K562 (cell line): ENCODE measurements around the gene LOXL3. TPM values are rescaled to one million over a fixed set of nuclear protein-coding genes. Genes with fewer than 3 reads are reported as not detected.

Experiments
- AFF1 ChIP-seq, 2 experiments: fragments of 450-650 bp; IDR thresholded peaks; 2 replicates each; pipeline ENCODE4 v1.6.1; 2018; ENCODE audit warnings: mild to moderate bottlenecking in 2 of 2, low read depth in 1 of 2; ENCODE audit not compliant: partially characterized antibody in 2 of 2
- CCNT2 ChIP-seq: IDR thresholded peaks from 2 replicates; pipeline ENCODE4 v1.6.1; 2011; ENCODE audit warnings: borderline replicate concordance, low read depth, mild to moderate bottlenecking, moderate library complexity, mixed read lengths, low read length; ENCODE audit not compliant: insufficient read length; ENCODE audit errors: extremely low read depth
- E2F6 ChIP-seq, 2 experiments: IDR thresholded peaks; 2 replicates each; pipeline ENCODE4 v1.6.1; 2011; ENCODE audit warnings: borderline replicate concordance in 1 of 2, control low read depth in 1 of 2, low read depth in 1 of 2, low read length in 1 of 2, mild to moderate bottlenecking in 1 of 2, mixed read lengths in 1 of 2, moderate library complexity in 1 of 2; ENCODE audit not compliant: insufficient read depth in 1 of 2, insufficient read length in 1 of 2, poor library complexity in 1 of 2, severe bottlenecking in 1 of 2; ENCODE audit errors: extremely low read depth in 1 of 2
- ELF4 ChIP-seq: fragments of 450-650 bp; formaldehyde crosslinking; IDR thresholded peaks from 2 replicates; pipeline ENCODE4 v1.4.0; 2022; ENCODE audit warnings: missing genetic modification characterization
- HDAC1 ChIP-seq, 2 experiments: fragments of 450-650 bp; IDR thresholded peaks; 2 replicates each; pipeline ENCODE4 v1.6.1; 2016 to 2017; ENCODE audit warnings: inconsistent platforms in 1 of 2, mild to moderate bottlenecking in 1 of 2, moderate library complexity in 1 of 2
- MIER1 ChIP-seq: fragments of 450-650 bp; IDR thresholded peaks from 2 replicates; pipeline ENCODE4 v1.6.1; 2016; ENCODE audit warnings: antibody characterized with exemption, mild to moderate bottlenecking, low read depth
- MTA1 ChIP-seq: fragments of 450-650 bp; IDR thresholded peaks from 2 replicates; pipeline ENCODE4 v1.6.1; 2017; ENCODE audit warnings: borderline replicate concordance
- PML ChIP-seq: IDR thresholded peaks from 2 replicates; pipeline ENCODE4 v1.6.1; 2012; ENCODE audit warnings: low read length, inconsistent platforms
- POLR2A ChIP-seq: fragments of 450-650 bp; conservative IDR thresholded peaks from 2 replicates; pipeline ENCODE4 v1.6.1; 2016
- RHOXF2B ChIP-seq: fragments of 250-450 bp; sonication (Bioruptor Pico); conservative IDR thresholded peaks from 2 replicates; pipeline ENCODE4 v1.5.1; 2021
- TSC22D4 ChIP-seq: fragments of 450-650 bp; IDR thresholded peaks from 2 replicates; pipeline ENCODE4 v1.6.1; 2016; ENCODE audit warnings: missing genetic modification characterization, missing biosample characterization, control low read depth
- VEZF1 ChIP-seq: fragments of 200-800 bp; sonication (Bioruptor generic); IDR thresholded peaks from 2 replicates; pipeline ENCODE4 v1.6.1; 2017; ENCODE audit warnings: missing genetic modification characterization, missing compliant biosample characterization
- ZBTB7A ChIP-seq: IDR thresholded peaks from 2 replicates; pipeline ENCODE4 v1.6.1; 2011; ENCODE audit warnings: low read depth, mild to moderate bottlenecking, low read length, moderate library complexity, borderline replicate concordance; ENCODE audit not compliant: control insufficient read depth
- ZNF23 ChIP-seq: fragments of 250-450 bp; sonication (Bioruptor Pico); IDR thresholded peaks from 2 replicates; pipeline ENCODE4 v1.4.0; 2020; ENCODE audit warnings: mild to moderate bottlenecking
- polyA plus RNA-seq, 8 experiments: library from polyadenylated mRNA; depleted of rRNA in 4 of 8; stranded (reverse) in 5 of 8; unstranded in 3 of 8; fragments of >200 nt; fragmentation: Nextera tagmentation in 2 of 8; fragmentation: Illumina TruSeq in 1 of 8; extraction: Ambion mirVana in 2 of 8; extraction: Trizol in 1 of 8; gene quantifications; 2 replicates each; pipeline versions ENCODE4 v1.2.1 to v1.2.3, GENCODE V29; 2011 to 2014; ENCODE audit warnings: inconsistent platforms in 1 of 8, missing spikeins in 1 of 8
- total RNA-seq, 7 experiments: library from RNA; depleted of rRNA in 6 of 7; stranded (reverse); fragments of >200 nt in 6 of 7; fragmentation: Illumina TruSeq in 2 of 7; extraction: Trizol in 2 of 7; gene quantifications; 2 replicates each; pipeline versions ENCODE4 v1.2.1 to v1.2.3, GENCODE V29; 2011 to 2021; ENCODE audit warnings: low replicate concordance in 1 of 7
- TF ChIP-seq, protein P1 (sequence below): fragments of 250-450 bp; sonication (Bioruptor Pico); IDR thresholded peaks from 2 replicates; pipeline ENCODE4 v1.8.0; 2022; ENCODE audit warnings: moderate library complexity, mild to moderate bottlenecking, inconsistent platforms
- TF ChIP-seq, protein P2 (sequence below), 2 experiments: IDR thresholded peaks; 2 replicates each; pipeline ENCODE4 v1.6.1; 2012; ENCODE audit warnings: improper control_type of control experiment in 2 of 2, low read depth in 2 of 2, low read length in 2 of 2, borderline replicate concordance in 1 of 2

LOXL3 gene
- total and polyA plus RNA-seq, 9 of the 15 experiments (the other 6 are each of a cell fraction or from before 2014, with no cell fraction given), result 0.22 to 0.99 (median 0.31) TPM

- TF ChIP-seq E2F6 (IDR thresholded peaks at IDR 0.05; ENCODE audit: borderline replicate concordance in 1 of 2, extremely low read depth in 1 of 2, insufficient read depth in 1 of 2, insufficient read length in 1 of 2, low read depth in 1 of 2, low read length in 1 of 2, poor library complexity in 1 of 2, severe bottlenecking in 1 of 2) (peak in 1 of 2 experiments; percentile 21), ZBTB7A (peak; percentile 34; the same call in 1 of the 2 replicates), CCNT2 (no peak), MTA1 (no peak), HDAC1 (IDR thresholded peaks at IDR 0.05) (0 out of 4 replicates have a peak, but pooled peaks of 1 of the 2 experiments have one; percentile 43), VEZF1 (CRISPR knock-in tag) (no peak), TSC22D4 (tag) (no peak), ZNF23 (CRISPR knock-in tag) (no peak), POLR2A (peak; percentile 66), RHOXF2B (no peak), ELF4 (CRISPR knock-in tag) (no peak), MIER1 (no peak), PML (no peak), AFF1 (IDR thresholded peaks at IDR 0.05; ENCODE audit: low read depth in 1 of 2, partially characterized antibody in 2 of 2) (no peak)
- TF ChIP-seq, protein P1, sequence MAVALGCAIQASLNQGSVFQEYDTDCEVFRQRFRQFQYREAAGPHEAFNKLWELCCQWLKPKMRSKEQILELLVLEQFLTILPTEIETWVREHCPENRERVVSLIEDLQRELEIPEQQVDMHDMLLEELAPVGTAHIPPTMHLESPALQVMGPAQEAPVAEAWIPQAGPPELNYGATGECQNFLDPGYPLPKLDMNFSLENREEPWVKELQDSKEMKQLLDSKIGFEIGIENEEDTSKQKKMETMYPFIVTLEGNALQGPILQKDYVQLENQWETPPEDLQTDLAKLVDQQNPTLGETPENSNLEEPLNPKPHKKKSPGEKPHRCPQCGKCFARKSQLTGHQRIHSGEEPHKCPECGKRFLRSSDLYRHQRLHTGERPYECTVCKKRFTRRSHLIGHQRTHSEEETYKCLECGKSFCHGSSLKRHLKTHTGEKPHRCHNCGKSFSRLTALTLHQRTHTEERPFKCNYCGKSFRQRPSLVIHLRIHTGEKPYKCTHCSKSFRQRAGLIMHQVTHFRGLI (CRISPR knock-in tag), result no peak
- TF ChIP-seq, protein P2, sequence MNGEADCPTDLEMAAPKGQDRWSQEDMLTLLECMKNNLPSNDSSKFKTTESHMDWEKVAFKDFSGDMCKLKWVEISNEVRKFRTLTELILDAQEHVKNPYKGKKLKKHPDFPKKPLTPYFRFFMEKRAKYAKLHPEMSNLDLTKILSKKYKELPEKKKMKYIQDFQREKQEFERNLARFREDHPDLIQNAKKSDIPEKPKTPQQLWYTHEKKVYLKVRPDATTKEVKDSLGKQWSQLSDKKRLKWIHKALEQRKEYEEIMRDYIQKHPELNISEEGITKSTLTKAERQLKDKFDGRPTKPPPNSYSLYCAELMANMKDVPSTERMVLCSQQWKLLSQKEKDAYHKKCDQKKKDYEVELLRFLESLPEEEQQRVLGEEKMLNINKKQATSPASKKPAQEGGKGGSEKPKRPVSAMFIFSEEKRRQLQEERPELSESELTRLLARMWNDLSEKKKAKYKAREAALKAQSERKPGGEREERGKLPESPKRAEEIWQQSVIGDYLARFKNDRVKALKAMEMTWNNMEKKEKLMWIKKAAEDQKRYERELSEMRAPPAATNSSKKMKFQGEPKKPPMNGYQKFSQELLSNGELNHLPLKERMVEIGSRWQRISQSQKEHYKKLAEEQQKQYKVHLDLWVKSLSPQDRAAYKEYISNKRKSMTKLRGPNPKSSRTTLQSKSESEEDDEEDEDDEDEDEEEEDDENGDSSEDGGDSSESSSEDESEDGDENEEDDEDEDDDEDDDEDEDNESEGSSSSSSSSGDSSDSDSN (IDR thresholded peaks at IDR 0.05; ENCODE audit: borderline replicate concordance in 1 of 2, low read depth in 2 of 2, low read length in 2 of 2), result peak; percentile 68 to 80; a peak in 2 of 4 replicates
Observed at GRCh38 chr2:74554820-74555531, 1.2 kb upstream of the LOXL3 start (continued).
